BJ (cell line): ENCODE data around the gene ADRA2C. TPM values are rescaled to one million over a fixed set of nuclear protein-coding genes. Genes with fewer than 3 reads are reported as not detected.

Experiments used
- CTCF ChIA-PET: fragments of 350-600 bp; formaldehyde crosslinking; extraction: SDS; loops from one replicate; lab custom pipeline; 2021; ENCODE audit warnings: antibody characterized with exemption, inconsistent platforms; lab: Yijun Ruan, JAX
- POLR2A ChIA-PET: fragments of 300-600 bp; sonication (Branson Sonifier 250); formaldehyde crosslinking; extraction: SDS; loops from one replicate; lab custom pipeline; 2021; ENCODE audit warnings: antibody characterized with exemption; lab: Charles Lee
- DNase-seq: peaks from one replicate; pipeline ENCODE4 v3.0.0-alpha.2; 2011; ENCODE audit warnings: low read depth
- H3K27me3 ChIP-seq: 2 replicates; pipeline ENCODE4 v1.6.0; 2011; ENCODE audit warnings: low read length; ENCODE audit not compliant: control insufficient read depth, insufficient read depth
- H3K36me3 ChIP-seq: 2 replicates; pipeline ENCODE4 v1.5.1; 2011; ENCODE audit warnings: low read length; ENCODE audit not compliant: control insufficient read depth, insufficient read depth
- H3K4me3 ChIP-seq: 2 replicates; pipeline ENCODE4 v1.5.1; 2011; ENCODE audit warnings: low read depth, mild to moderate bottlenecking, control low read depth, low read length
- CTCF ChIP-seq: IDR thresholded peaks from 2 replicates; pipeline ENCODE4 v1.5.1; 2011; ENCODE audit warnings: low read depth, mild to moderate bottlenecking, control low read depth, inconsistent platforms, low read length, moderate library complexity; ENCODE audit not compliant: insufficient read depth
- polyA plus RNA-seq: library from polyadenylated mRNA; depleted of rRNA; stranded (reverse); fragments of >200 nt; gene quantifications from 2 replicates; pipeline ENCODE4 v1.2.3, GENCODE V29; 2011

The ADRA2C gene
- polyA plus RNA-seq, 1 experiment: 0.20 TPM

- Histone ChIP-seq H3K4me3 (no peak overlapping the region), H3K36me3 (no peaks in the 10 kb centered on the region), H3K27me3 (peaks cover 11% of the 10 kb centered on the region)
- no peak for TF ChIP-seq CTCF
- POLR2A ChIA-PET: no interaction called here
- no peak for DNase-seq
- CTCF ChIA-PET: no interaction called here
These were observed 46.3 kb upstream of the ADRA2C start for GRCh38 chr4:3719836-3720235.

- H3K27me3 ChIP-seq: peaks cover 17% of the 10 kb centered on the region
- POLR2A ChIA-PET: no interaction called here
- H3K36me3 ChIP-seq: no peaks in the 10 kb centered on the region
- no peak overlapping the region for H3K4me3 ChIP-seq
- CTCF ChIA-PET: no interaction called here
- no peak for TF ChIP-seq CTCF
- no peak for DNase-seq
These were observed 45.7 kb upstream of the ADRA2C start for GRCh38 chr4:3720466-3720865.

GRCh38 chr4:3721186-3721585 lies 45.0 kb upstream of the ADRA2C start:
- CTCF ChIA-PET: no interaction called here
- H3K4me3 ChIP-seq: no peak overlapping the region
- H3K36me3 ChIP-seq: no peaks in the 10 kb centered on the region
- no peak for DNase-seq
- TF ChIP-seq CTCF: no peak
- POLR2A ChIA-PET: no interaction called here
- peaks cover 18% of the 10 kb centered on the region for H3K27me3 ChIP-seq

GRCh38 chr4:3721627-3722026 lies 44.6 kb upstream of the ADRA2C start:
- no peak for TF ChIP-seq CTCF
- H3K36me3 ChIP-seq: no peaks in the 10 kb centered on the region
- H3K4me3 ChIP-seq: no peak overlapping the region
- DNase-seq: no peak
- ChIA-PET CTCF (no interaction called here), POLR2A (no interaction called here)
- peaks cover 20% of the 10 kb centered on the region for H3K27me3 ChIP-seq

GRCh38 chr4:3722446-3723231 lies 43.5 kb upstream of the ADRA2C start:
- peaks cover 19% of the 10 kb centered on the region for H3K27me3 ChIP-seq
- no peak for TF ChIP-seq CTCF
- no peak overlapping the region for H3K4me3 ChIP-seq
- DNase-seq: no peak
- H3K36me3 ChIP-seq: no peaks in the 10 kb centered on the region
- CTCF ChIA-PET: no interaction called here
- POLR2A ChIA-PET: no interaction called here
